Hepatic stellate cell (primary cell): ENCODE results near the gene GGTLC1.
"Not testable (repeated sequence)": the region's sequence is repeated elsewhere in the genome, so short reads cannot be mapped to it uniquely, and the experiment has no call there.

Experiments used
- DNase-seq: peaks from one replicate; pipeline ENCODE4 v3.0.0; 2011; ENCODE audit warnings: low spot score

Gene GGTLC1

GRCh38 chr20:23988561-23988960, at the start of gene GGTLC1:
Gene GGTLC1 (minus strand): TSS chr20:23988779. CDS start chr20:23986611, 2,168 bp downstream.
- DNase-seq = no peak

DNA sequence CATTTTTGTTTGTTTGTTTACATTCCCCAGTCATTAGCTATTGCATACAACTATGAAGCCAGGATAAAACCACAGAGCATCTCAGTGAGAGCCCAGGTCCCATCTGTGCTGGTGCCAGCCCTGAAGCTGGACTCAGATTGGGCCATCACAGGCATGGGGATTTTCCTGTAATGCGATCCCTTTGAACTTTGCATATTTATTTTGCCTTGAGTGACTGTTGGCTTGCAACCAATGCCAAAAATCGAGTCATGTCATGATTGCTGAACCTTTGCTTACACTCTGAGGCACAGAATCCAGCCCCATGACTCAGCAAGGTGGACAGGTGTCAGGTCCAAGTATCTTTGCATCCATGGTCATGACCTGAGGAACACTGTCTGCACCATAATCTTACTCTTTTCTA, 46.2 kb upstream of the GGTLC1 start:
- no peak for DNase-seq

GRCh38 chr20:24033565-24033964, 45.0 kb upstream of the GGTLC1 start:
- DNase-seq = no peak

GRCh38 chr20:24033151-24033550, 44.6 kb upstream of the GGTLC1 start:
- DNase-seq = no peak

- DNase-seq = no peak
Observed at GRCh38 chr20:24032400-24032898, 43.9 kb upstream of the GGTLC1 start.

- no peak for DNase-seq
Observed at GRCh38 chr20:24027229-24027628, 38.6 kb upstream of the GGTLC1 start.

- DNase-seq = no peak
Observed at GRCh38 chr20:24022621-24023180, 34.1 kb upstream of the GGTLC1 start.

- no peak for DNase-seq
Observed at GRCh38 chr20:24018796-24019195, 30.2 kb upstream of the GGTLC1 start.

DNA sequence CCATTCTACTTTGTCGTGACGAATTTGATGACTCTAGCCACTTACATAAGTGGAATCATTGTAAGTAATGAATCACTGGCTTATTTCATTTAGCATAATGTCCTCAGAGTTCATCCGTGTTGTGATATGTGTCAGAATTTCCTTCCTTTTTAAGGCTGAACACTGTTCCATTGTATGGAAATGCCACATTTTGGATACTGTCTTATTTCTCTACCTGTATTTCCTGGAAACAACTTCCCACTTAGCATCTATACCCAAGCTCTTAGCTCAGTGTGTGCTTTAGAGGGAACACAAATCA, 28.8 kb upstream of the GGTLC1 start:
- DNase-seq = no peak

DNA sequence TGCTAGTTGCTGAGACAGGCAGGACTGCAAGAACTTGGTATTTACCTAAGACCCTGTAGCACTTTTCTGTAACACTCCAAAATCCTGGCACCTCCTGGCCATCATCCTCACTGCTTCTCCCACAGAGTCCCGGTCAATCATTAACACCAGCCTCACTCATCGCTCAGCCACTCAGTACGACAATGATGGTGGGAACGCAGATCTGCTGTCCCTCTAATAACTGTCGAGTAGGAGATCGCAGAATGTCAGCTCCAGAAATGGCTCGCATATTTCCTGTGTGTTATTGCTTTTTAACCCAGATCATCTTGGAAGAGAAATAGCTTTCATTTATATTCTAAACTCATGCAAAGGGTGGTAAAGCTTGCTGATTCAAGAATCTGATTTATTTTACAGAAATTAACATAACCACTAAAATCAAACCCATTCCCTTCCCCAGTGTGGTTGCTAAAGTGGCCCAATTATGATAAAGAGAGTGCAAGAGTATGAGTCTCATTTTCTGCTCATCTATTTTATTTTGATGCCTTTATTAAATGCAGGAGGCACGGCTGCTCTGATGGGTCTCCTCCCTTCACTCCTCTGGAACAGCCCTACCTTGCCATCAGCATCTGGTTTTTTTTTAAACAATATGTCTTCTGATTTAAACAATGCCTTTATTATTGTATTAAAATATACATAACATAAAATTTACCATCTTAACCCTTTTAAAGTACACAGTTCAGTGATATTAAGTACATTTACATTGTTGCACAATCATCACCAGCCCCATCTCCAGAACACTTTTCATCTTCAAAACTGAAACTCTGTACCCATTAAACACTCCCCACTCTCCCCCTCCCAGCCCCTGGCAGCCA, 28.3 kb upstream of the GGTLC1 start:
- no peak for DNase-seq

GRCh38 chr20:24013953-24014352, 25.4 kb upstream of the GGTLC1 start:
- no peak for DNase-seq

DNA sequence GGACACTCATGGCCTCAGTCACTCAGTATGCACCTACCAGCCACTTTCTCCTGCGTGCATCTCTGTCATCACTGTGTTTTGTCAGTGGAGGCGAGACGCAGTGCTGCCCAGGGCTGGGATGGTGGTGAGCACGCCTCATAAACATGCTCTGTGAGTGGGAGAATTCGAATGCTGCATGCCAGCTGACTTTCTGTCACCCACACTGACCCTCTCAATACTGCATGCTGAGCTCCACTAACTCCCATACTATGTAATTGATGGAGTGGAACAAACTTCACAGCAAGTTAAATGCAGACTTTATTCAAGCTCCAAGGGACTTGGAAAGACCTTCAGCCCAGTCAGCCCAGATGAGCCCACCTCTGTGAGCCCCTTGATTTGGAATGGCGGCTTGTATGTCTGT, 22.7 kb upstream of the GGTLC1 start:
- no peak for DNase-seq

GRCh38 chr20:24007758-24008157, 19.2 kb upstream of the GGTLC1 start:
- no peak for DNase-seq

DNA sequence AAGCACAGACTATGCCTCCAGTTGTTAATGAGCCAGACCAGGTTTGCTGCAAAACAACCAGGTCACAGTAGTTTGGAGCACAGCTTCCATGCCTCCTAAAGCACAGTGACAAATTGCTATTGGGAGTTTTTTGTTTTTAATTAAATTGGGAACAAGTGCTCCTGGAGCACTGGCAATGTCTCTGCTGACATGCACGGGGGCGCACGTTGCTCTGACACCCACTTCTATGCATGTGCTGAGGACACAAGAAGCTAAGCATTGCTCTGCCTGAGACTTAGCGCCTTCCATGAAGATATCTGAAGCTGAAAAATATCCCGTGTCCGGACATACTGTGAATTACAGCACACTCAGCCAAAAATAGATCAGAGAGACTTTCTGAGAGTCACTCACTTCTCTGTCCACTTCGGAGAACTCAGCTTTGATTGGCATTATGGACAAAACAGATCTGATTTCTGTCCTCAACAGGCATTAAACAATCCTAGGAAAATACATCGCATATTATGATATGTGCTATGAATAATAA, 18.6 kb upstream of the GGTLC1 start:
- DNase-seq = no peak

- no peak for DNase-seq
Observed at GRCh38 chr20:24006626-24007025, 18.0 kb upstream of the GGTLC1 start.

- no peak for DNase-seq
Observed at GRCh38 chr20:24004471-24004870, 15.9 kb upstream of the GGTLC1 start.

DNA sequence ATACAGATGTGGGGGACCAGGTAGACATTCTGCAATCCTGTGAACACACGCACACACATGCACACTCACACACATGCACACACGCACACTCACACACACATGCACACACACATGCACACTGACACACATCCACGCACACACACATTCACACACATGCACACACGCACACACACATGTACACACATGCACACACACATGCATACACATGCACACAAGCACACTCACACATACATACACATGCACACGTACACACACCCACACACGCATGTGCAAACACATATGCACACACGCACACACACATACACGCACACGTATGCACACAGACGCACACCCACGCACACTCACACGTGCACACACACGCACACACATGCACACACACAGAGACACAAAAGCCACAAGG, 14.3 kb upstream of the GGTLC1 start:
- DNase-seq = no peak

DNA sequence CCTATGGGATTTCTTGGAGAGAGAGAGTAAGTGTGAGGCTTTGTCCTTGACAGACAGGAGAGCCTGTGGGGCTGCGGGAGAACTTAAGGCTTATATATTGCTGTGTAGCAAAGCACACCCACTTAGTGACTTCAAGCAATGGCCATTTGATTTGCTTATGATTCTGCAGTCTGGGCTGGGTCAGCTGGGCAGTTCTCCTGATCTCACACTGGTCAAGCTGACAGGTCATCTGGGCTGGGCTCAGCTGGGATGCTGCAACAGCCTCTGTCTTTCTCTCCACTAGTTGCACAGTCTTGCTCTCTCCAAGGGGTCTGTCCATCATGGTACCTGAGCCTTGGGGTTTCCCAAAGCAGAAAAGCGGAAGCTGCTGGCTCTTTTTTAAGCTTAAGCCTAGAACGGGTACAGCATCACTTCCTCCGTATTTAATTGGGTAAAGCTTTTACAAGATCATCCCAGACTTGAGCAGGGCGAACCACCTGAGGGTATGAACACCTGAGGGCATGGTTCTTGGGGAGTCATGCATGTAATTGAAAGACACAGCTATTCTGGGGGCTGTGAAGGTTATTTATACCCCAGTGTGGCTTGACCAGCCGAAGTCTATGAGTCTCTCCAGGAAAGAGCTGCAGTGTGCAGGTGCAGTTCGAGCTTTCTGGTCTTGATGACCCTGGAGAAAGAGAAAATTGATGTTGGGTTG, 13.3 kb upstream of the GGTLC1 start:
- DNase-seq = no peak

DNA sequence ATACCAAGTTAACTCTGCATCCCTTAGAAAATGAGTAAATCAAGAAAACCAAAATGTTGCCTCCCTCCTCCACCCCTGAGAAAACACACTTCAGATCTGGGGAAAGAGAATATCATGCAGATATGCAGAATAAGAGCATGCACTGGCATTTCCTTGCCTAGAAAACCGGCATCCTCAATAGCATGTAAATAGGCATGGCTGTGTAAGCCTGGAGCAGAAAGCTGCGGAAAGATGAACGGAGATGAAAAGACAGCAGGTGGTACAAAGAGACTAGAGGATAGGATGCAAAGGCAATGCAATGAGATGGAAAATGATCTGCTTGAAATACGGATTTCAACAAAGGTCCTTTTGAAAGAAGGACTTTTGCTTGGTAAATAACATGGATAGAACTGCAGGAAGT, 10.3 kb upstream of the GGTLC1 start:
- no peak for DNase-seq

DNA sequence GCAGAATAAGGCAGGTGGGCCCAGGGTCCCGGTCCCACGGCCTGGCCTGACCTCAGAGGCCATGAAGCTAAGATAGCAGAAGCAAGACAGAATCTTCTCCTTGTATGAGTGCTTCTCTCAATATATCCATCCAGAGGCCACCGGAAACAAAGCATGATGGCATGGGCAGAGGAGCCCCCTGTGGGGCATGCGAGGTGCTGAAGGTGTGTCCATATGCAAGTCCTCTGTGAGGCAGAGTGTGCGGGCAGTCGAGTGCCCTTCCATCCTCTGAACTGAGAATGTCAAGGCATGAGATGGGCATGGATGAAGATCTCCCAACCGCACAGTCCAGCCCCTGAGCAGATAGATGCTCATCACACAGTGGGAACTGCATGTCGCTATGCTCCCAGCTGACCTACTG, 9.8 kb upstream of the GGTLC1 start:
- no peak for DNase-seq

DNA sequence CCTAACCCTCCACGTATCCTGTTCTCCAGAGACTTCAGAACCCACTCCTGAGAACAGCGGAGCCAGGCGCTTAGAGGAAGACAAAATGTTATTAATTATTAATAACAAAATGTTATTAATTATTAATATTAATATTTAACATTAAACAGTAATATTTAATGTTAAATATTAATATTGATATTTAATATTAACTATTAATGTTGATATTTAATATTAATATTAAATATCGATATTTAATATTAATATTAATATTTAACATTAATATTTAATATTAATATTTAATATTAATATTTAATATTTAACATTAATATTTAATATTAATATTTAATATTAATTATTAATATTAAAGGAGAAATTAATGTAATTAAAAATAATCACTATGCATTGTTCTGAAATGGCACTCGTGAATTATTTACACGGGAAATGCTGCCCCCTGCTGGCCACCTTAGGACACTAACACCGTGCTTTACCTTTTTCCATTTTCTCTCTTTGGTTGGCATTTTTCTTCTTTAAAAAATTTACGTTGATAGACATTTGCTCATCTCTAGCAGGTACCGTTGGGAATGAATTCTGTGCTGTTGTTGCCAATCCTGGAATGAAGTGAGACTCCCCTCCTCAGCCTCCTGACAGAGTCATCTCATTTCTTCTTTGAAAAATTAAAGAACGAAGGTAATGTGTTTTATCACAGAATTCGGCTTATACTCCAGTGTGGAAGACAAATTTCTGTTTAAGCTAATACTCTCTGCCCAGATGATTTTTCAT, 7.5 kb upstream of the GGTLC1 start:
- no peak for DNase-seq

- not testable (repeated sequence) for DNase-seq
Observed at GRCh38 chr20:23995291-23995690, 6.7 kb upstream of the GGTLC1 start.
